MCF 10A (cell line): ENCODE results near the gene RIMS3. TPM values are rescaled to one million over a fixed set of nuclear protein-coding genes. Genes with fewer than 3 reads are reported as not detected.
"Not testable (repeated sequence)": the region's sequence is repeated elsewhere in the genome, so short reads cannot be mapped to it uniquely, and the experiment has no call there.

Experiments used
- BruUV-seq: library from RNA; stranded (reverse); fragments of 400-500 nt; replicated peaks from 2 replicates; lab custom pipeline; 2021; lab: Mats Ljungman, UMichigan
- CTCF ChIA-PET: fragments of 300-600 bp; sonication (Branson Sonifier 250); formaldehyde crosslinking; extraction: SDS; loops from one replicate; lab custom pipeline; 2021; ENCODE audit warnings: antibody characterized with exemption, inconsistent platforms; lab: Yijun Ruan, JAX
- POLR2A ChIA-PET: fragments of 300-600, 350-650 bp; sonication (Branson Sonifier 250); formaldehyde crosslinking; extraction: SDS; loops from one replicate; lab custom pipeline; 2020; ENCODE audit warnings: antibody characterized with exemption, inconsistent platforms; lab: Yijun Ruan, JAX
- DNase-seq: peaks from one replicate; pipeline ENCODE4 v3.0.0-alpha.2; 2018; ENCODE audit not compliant: unreplicated experiment
- H3K27ac Mint-ChIP-seq: one replicate; pipeline ENCODE4 v1.8.0; 2022; ENCODE audit warnings: mild to moderate bottlenecking, low read depth, mixed read lengths; ENCODE audit not compliant: unreplicated experiment
- H3K27me3 Mint-ChIP-seq: one replicate; pipeline ENCODE4 v1.8.0; 2022; ENCODE audit warnings: mixed read lengths; ENCODE audit not compliant: insufficient read depth, unreplicated experiment
- H3K36me3 Mint-ChIP-seq: one replicate; pipeline ENCODE4 v1.8.0; 2022; ENCODE audit warnings: mild to moderate bottlenecking, moderate library complexity, mixed read lengths; ENCODE audit not compliant: insufficient read depth, unreplicated experiment
- H3K4me1 Mint-ChIP-seq: one replicate; pipeline ENCODE4 v1.8.0; 2022; ENCODE audit warnings: mixed read lengths; ENCODE audit not compliant: insufficient read depth, unreplicated experiment
- H3K4me3 Mint-ChIP-seq: one replicate; pipeline ENCODE4 v1.8.0; 2022; ENCODE audit warnings: mild to moderate bottlenecking, moderate library complexity, mixed read lengths; ENCODE audit not compliant: unreplicated experiment
- H3K9me3 Mint-ChIP-seq: one replicate; pipeline ENCODE4 v1.8.0; 2022; ENCODE audit warnings: mixed read lengths; ENCODE audit not compliant: unreplicated experiment
- CTCF ChIP-seq: fragments of 200-600 bp; IDR thresholded peaks from one replicate; pipeline ENCODE4 v1.8.0; 2022; ENCODE audit warnings: antibody characterized with exemption, mild to moderate bottlenecking; ENCODE audit not compliant: unreplicated experiment
- intact Hi-C: fragments of 100-400 bp; cut with micrococcal nuclease; formaldehyde crosslinking; loops from 2 replicates; pipeline ENCODE4 v1.14.1; 2022
- total RNA-seq: library from RNA; stranded (reverse); gene quantifications from 2 replicates; pipeline ENCODE4 v1.2.3, GENCODE V29; 2022

The RIMS3 gene
- total RNA-seq, 1 experiment from 2014 or later: 0.58 TPM

GRCh38 chr1:40634901-40635655 lies 30.4 kb downstream of the RIMS3 start:
- intact Hi-C loops: no loop called here
- H3K9me3 Mint-ChIP-seq: no peaks in the 10 kb centered on the region
- H3K4me3 Mint-ChIP-seq: no peak overlapping the region
- H3K27me3 Mint-ChIP-seq: no peaks in the 10 kb centered on the region
- no TSS peak for BruUV-seq
- no peaks in the 10 kb centered on the region for H3K36me3 Mint-ChIP-seq
- no peak for DNase-seq
- ChIA-PET CTCF (interaction anchor here (0.6 to 1.2 kb wide), 3 partner anchors 34 to 39 kb away, joined by 3 to 4 read pairs (median 3); no protein-coding TSS in a partner anchor), POLR2A (interaction anchor here (0.6 to 2.5 kb wide), 4 partner anchors 12 to 1223 kb away, joined by 3 to 10 read pairs (median 4); partner anchors contain the start of gene NFYC)
- no peak for TF ChIP-seq CTCF
- H3K4me1 Mint-ChIP-seq: peaks cover 5% of the 10 kb centered on the region
- H3K27ac Mint-ChIP-seq: no peak overlapping the region

GRCh38 chr1:40633931-40634376 lies 31.5 kb downstream of the RIMS3 start:
- POLR2A ChIA-PET: interaction anchor here (0.6 to 2.5 kb wide), 3 partner anchors 26 to 76 kb away, joined by 3 to 10 read pairs (median 3); partner anchors contain the start of gene NFYC
- Mint-ChIP-seq H3K27me3 (no peaks in the 10 kb centered on the region), H3K27ac (no peak overlapping the region), H3K4me3 (no peak overlapping the region), H3K4me1 (peaks cover 5% of the 10 kb centered on the region), H3K9me3 (no peaks in the 10 kb centered on the region), H3K36me3 (no peaks in the 10 kb centered on the region)
- CTCF ChIA-PET: interaction anchor here (0.6 to 1.2 kb wide), 2 partner anchors 35 to 149 kb away, joined by 3 to 4 read pairs; no protein-coding TSS in a partner anchor
- TF ChIP-seq CTCF: no peak
- intact Hi-C loops: no loop called here
- no peak for DNase-seq
- BruUV-seq: no TSS peak

GRCh38 chr1:40633523-40633922 lies 32.0 kb downstream of the RIMS3 start:
- POLR2A ChIA-PET: interaction anchor here (1.3 to 2.5 kb wide), 2 partner anchors 58 to 76 kb away, joined by 3 to 10 read pairs; partner anchors contain the start of gene NFYC
- CTCF ChIA-PET: interaction anchor here (0.6 to 1.2 kb wide), 2 partner anchors 35 to 149 kb away, joined by 3 to 4 read pairs; no protein-coding TSS in a partner anchor
- peaks cover 5% of the 10 kb centered on the region for H3K4me1 Mint-ChIP-seq
- no peaks in the 10 kb centered on the region for H3K9me3 Mint-ChIP-seq
- no peaks in the 10 kb centered on the region for H3K36me3 Mint-ChIP-seq
- BruUV-seq: no TSS peak
- intact Hi-C loops: no loop called here
- H3K4me3 Mint-ChIP-seq: no peak overlapping the region
- no peak overlapping the region for H3K27ac Mint-ChIP-seq
- TF ChIP-seq CTCF: no peak
- H3K27me3 Mint-ChIP-seq: no peaks in the 10 kb centered on the region
- DNase-seq: no peak

GRCh38 chr1:40630488-40631223 lies 34.8 kb downstream of the RIMS3 start:
- peak; percentile 32 for DNase-seq
- no peaks in the 10 kb centered on the region for H3K27me3 Mint-ChIP-seq
- no peak overlapping the region for H3K4me3 Mint-ChIP-seq
- H3K27ac Mint-ChIP-seq: no peak overlapping the region
- H3K9me3 Mint-ChIP-seq: no peaks in the 10 kb centered on the region
- peaks cover 13% of the 10 kb centered on the region for H3K4me1 Mint-ChIP-seq
- no TSS peak for BruUV-seq
- intact Hi-C loops: no loop called here
- TF ChIP-seq CTCF: peak; percentile 24
- CTCF ChIA-PET: interaction anchor here (0.6 to 2.3 kb wide), 6 partner anchors 14 to 292 kb away, joined by 3 to 7 read pairs (median 4); no protein-coding TSS in a partner anchor
- H3K36me3 Mint-ChIP-seq: no peaks in the 10 kb centered on the region
- POLR2A ChIA-PET: no interaction called here

- CTCF ChIA-PET: interaction anchor here (0.7 to 2.3 kb wide), 3 partner anchors 17 to 66 kb away, joined by 3 to 7 read pairs (median 3); no protein-coding TSS in a partner anchor
- POLR2A ChIA-PET, H3K4me3 Mint-ChIP-seq: not testable (repeated sequence)
Measured at GRCh38 chr1:40629546-40629945, 35.9 kb downstream of the RIMS3 start.

More at GRCh38 chr1:40629546-40629945, 35.9 kb downstream of the RIMS3 start:
- BruUV-seq, H3K4me1 Mint-ChIP-seq, H3K27ac Mint-ChIP-seq, H3K9me3 Mint-ChIP-seq, H3K36me3 Mint-ChIP-seq, DNase-seq, intact Hi-C loops, H3K27me3 Mint-ChIP-seq: not testable (repeated sequence)
